Anterior cingulate cortex (tissue), 58 donors: ENCODE results near the gene PAQR5.
"Not testable (repeated sequence)": the region's sequence is repeated elsewhere in the genome, so short reads cannot be mapped to it uniquely, and the experiment has no call there.

Experiments
- DNase-seq, 58 donors: peaks; one replicate each; lab custom pipeline; 2025; lab: John Stamatoyannopoulos, UW

PAQR5 gene

GRCh38 chr15:69292826-69293420 is 5.8 kb upstream of the PAQR5 start:
- no peak for DNase-seq

GRCh38 chr15:69293741-69294615 is 4.7 kb upstream of the PAQR5 start:
- DNase-seq, result no peak

- DNase-seq, result no peak
Measured at GRCh38 chr15:69296606-69297005, 2.1 kb upstream of the PAQR5 start.

GRCh38 chr15:69297642-69298353 is 914 bp upstream of the PAQR5 start:
- no peak for DNase-seq

- DNase-seq, result no peak
Measured at GRCh38 chr15:69298354-69298696, 387 bp upstream of the PAQR5 start.

GRCh38 chr15:69299451-69299886 is 757 bp downstream of the PAQR5 start:
- no peak for DNase-seq

- DNase-seq, result no peak
Measured at GRCh38 chr15:69299943-69300588, 1.4 kb downstream of the PAQR5 start.

- DNase-seq, result not testable (repeated sequence)
Measured at GRCh38 chr15:69301101-69301500, 2.4 kb downstream of the PAQR5 start.

- not testable (repeated sequence) for DNase-seq
Measured at GRCh38 chr15:69302087-69302486, 3.4 kb downstream of the PAQR5 start.

GRCh38 chr15:69302929-69303328 is 4.2 kb downstream of the PAQR5 start:
- no peak for DNase-seq

- DNase-seq, result no peak
Measured at GRCh38 chr15:69303337-69304181, 4.8 kb downstream of the PAQR5 start.

GRCh38 chr15:69304182-69304545 is 5.5 kb downstream of the PAQR5 start:
- no peak for DNase-seq

- DNase-seq, result peak in 1 of 58 donors; percentile 8
Measured at GRCh38 chr15:69305204-69305931, 6.7 kb downstream of the PAQR5 start.

- no peak for DNase-seq
Measured at GRCh38 chr15:69305933-69306568, 7.3 kb downstream of the PAQR5 start.

GRCh38 chr15:69307939-69308338 is 9.2 kb downstream of the PAQR5 start:
- DNase-seq, result no peak

- DNase-seq, result no peak
Measured at GRCh38 chr15:69308949-69309348, 10.2 kb downstream of the PAQR5 start.

- DNase-seq, result no peak
Measured at GRCh38 chr15:69311319-69311721, 12.6 kb downstream of the PAQR5 start.

GRCh38 chr15:69313432-69314000 is 14.8 kb downstream of the PAQR5 start:
- no peak for DNase-seq
